OCI-LY1 (cell line): ENCODE results near the gene ASH1L.

Experiments used
- H2AFZ ChIP-seq: fragments of 200-600 bp; sonication (generic), shearing (Covaris generic); 2 replicates; pipeline ENCODE4 v1.6.0; 2014; ENCODE audit warnings: antibody characterized with exemption, mild to moderate bottlenecking, low read length
- H3F3A ChIP-seq: fragments of 200-600 bp; sonication (generic), shearing (Covaris generic); 2 replicates; pipeline ENCODE4 v1.6.0; 2014; ENCODE audit warnings: mild to moderate bottlenecking, antibody characterized with exemption, low read length, moderate library complexity; ENCODE audit not compliant: insufficient read depth
- H3K27ac ChIP-seq: fragments of 200-600 bp; sonication (generic); 2 replicates; pipeline ENCODE4 v1.5.1; 2014; ENCODE audit warnings: low read length, mixed run types, mild to moderate bottlenecking, low read depth; ENCODE audit not compliant: poor library complexity, severe bottlenecking
- H3K27me3 ChIP-seq: fragments of 200-600 bp; sonication (generic); 2 replicates; pipeline ENCODE4 v1.6.0; 2014; ENCODE audit warnings: antibody characterized with exemption, mild to moderate bottlenecking, low read length, moderate library complexity; ENCODE audit not compliant: insufficient read depth
- H3K36me3 ChIP-seq: fragments of 200-600 bp; sonication (generic); 2 replicates; pipeline ENCODE4 v1.6.1; 2014; ENCODE audit warnings: mild to moderate bottlenecking, antibody characterized with exemption, low read length, moderate library complexity, mixed read lengths; ENCODE audit not compliant: insufficient read depth
- H3K4me1 ChIP-seq: fragments of 200-600 bp; sonication (generic); 2 replicates; pipeline ENCODE4 v1.5.1; 2014; ENCODE audit warnings: mild to moderate bottlenecking, low read length, moderate library complexity; ENCODE audit not compliant: insufficient read depth, severe bottlenecking
- H3K4me2 ChIP-seq: fragments of 200-600 bp; sonication (generic), shearing (Covaris generic); 2 replicates; pipeline ENCODE4 v1.6.1; 2014; ENCODE audit warnings: low read length
- H3K4me3 ChIP-seq: fragments of 200-600 bp; sonication (generic); 2 replicates; pipeline ENCODE4 v1.5.1; 2014; ENCODE audit warnings: low read length, low read depth, mild to moderate bottlenecking, mixed read lengths; ENCODE audit not compliant: poor library complexity, severe bottlenecking
- H3K79me2 ChIP-seq: fragments of 200-600 bp; shearing (Covaris generic); 2 replicates; pipeline ENCODE4 v1.6.1; 2016; ENCODE audit warnings: mixed run types, low read length, mixed read lengths; ENCODE audit not compliant: insufficient read depth
- H3K9ac ChIP-seq: fragments of 200-600 bp; sonication (generic), shearing (Covaris generic); 2 replicates; pipeline ENCODE4 v1.6.1; 2014; ENCODE audit warnings: mild to moderate bottlenecking, low read length, mixed read lengths
- H3K9me2 ChIP-seq: fragments of 200-600 bp; sonication (generic), shearing (Covaris generic); 2 replicates; pipeline ENCODE4 v1.6.1; 2014; ENCODE audit warnings: low read depth, mild to moderate bottlenecking, low read length, mixed read lengths
- H3K9me3 ChIP-seq: fragments of 200-600 bp; shearing (Covaris generic); 2 replicates; pipeline ENCODE4 v1.6.1; 2014; ENCODE audit warnings: low read length, mixed read lengths
- H4K20me1 ChIP-seq: fragments of 200-600 bp; sonication (generic), shearing (Covaris generic); 2 replicates; pipeline ENCODE4 v1.6.0; 2016; ENCODE audit warnings: mild to moderate bottlenecking, low read length; ENCODE audit not compliant: insufficient read depth
- CTCF ChIP-seq: fragments of 200-600 bp; sonication (generic), shearing (Covaris generic); IDR thresholded peaks from 2 replicates; pipeline ENCODE4 v1.5.1; 2017; ENCODE audit warnings: mild to moderate bottlenecking, antibody characterized with exemption, low read length, moderate library complexity, mixed read lengths
- EZH2 ChIP-seq: fragments of 200-600 bp; sonication (generic), shearing (Covaris generic); IDR thresholded peaks from 2 replicates; pipeline ENCODE4 v1.8.0; 2017; ENCODE audit warnings: borderline replicate concordance, mixed run types, mild to moderate bottlenecking, antibody characterized with exemption, low read length, moderate library complexity, mixed read lengths

Gene ASH1L

GRCh38 chr1:155479205-155479604 lies 83.4 kb downstream of the ASH1L start:
- Histone ChIP-seq H4K20me1 (no peaks in the 10 kb centered on the region), H3F3A (no peaks in the 10 kb centered on the region), H3K9me3 (no peaks in the 10 kb centered on the region), H3K4me1 (peaks cover 8% of the 10 kb centered on the region), H3K36me3 (peaks cover 71% of the 10 kb centered on the region), H2AFZ (no peak overlapping the region), H3K9ac (no peak overlapping the region), H3K4me3 (no peak overlapping the region), H3K27ac (peak overlapping the region; percentile 38), H3K27me3 (no peaks in the 10 kb centered on the region), H3K4me2 (no peak overlapping the region), H3K79me2 (peaks cover 14% of the 10 kb centered on the region), H3K9me2 (no peaks in the 10 kb centered on the region)
- no peak for TF ChIP-seq CTCF
- TF ChIP-seq EZH2, result no peak

GRCh38 chr1:155478270-155478852 lies 84.2 kb downstream of the ASH1L start:
- Histone ChIP-seq H3K9ac (no peak overlapping the region), H3K9me3 (no peaks in the 10 kb centered on the region), H3K4me3 (no peak overlapping the region), H3K4me1 (peaks cover 8% of the 10 kb centered on the region), H3K27me3 (no peaks in the 10 kb centered on the region), H2AFZ (no peak overlapping the region), H3K36me3 (peaks cover 77% of the 10 kb centered on the region), H4K20me1 (no peaks in the 10 kb centered on the region), H3F3A (no peaks in the 10 kb centered on the region), H3K79me2 (peaks cover 8% of the 10 kb centered on the region), H3K9me2 (no peaks in the 10 kb centered on the region), H3K4me2 (no peak overlapping the region), H3K27ac (no peak overlapping the region)
- TF ChIP-seq EZH2 (no peak), CTCF (no peak)

- H3K79me2 ChIP-seq, result 0 out of 2 replicates have a peak, but pooled peaks cover 8% of the 10 kb centered on the region
- no peak overlapping the region for H2AFZ ChIP-seq
- no peaks in the 10 kb centered on the region for H4K20me1 ChIP-seq
- H3K27me3 ChIP-seq, result no peaks in the 10 kb centered on the region
- peaks cover 14% of the 10 kb centered on the region; the same call in 1 of the 2 replicates for H3K9me3 ChIP-seq
- no peak for TF ChIP-seq EZH2
- no peak overlapping the region for H3K4me2 ChIP-seq
- no peaks in the 10 kb centered on the region for H3F3A ChIP-seq
- H3K36me3 ChIP-seq, result peaks cover 65% of the 10 kb centered on the region
- H3K27ac ChIP-seq, result no peak overlapping the region
- H3K4me3 ChIP-seq, result no peak overlapping the region
- no peaks in the 10 kb centered on the region for H3K9me2 ChIP-seq
- H3K4me1 ChIP-seq, result no peaks in the 10 kb centered on the region
- no peak overlapping the region for H3K9ac ChIP-seq
These were observed 88.5 kb downstream of the ASH1L start for GRCh38 chr1:155474146-155474545.
